HG02588 (cell line): ENCODE data around the gene SGPP1.
"Not testable (repeated sequence)": the region's sequence is repeated elsewhere in the genome, so short reads cannot be mapped to it uniquely, and the experiment has no call there.

Experiments used
- ATAC-seq: cut with Tn5 transposase; IDR thresholded peaks from one replicate; pipeline ENCODE4 v1.9.1; 2021; ENCODE audit warnings: mild to moderate bottlenecking, moderate library complexity; ENCODE audit not compliant: unreplicated experiment

The SGPP1 gene

GRCh38 chr14:63727231-63727735 lies 582 bp downstream of the SGPP1 start:
- ATAC-seq, result peak; percentile 31

- no peak for ATAC-seq
Observed at GRCh38 chr14:63726499-63726898, 1.4 kb downstream of the SGPP1 start.

GRCh38 chr14:63725786-63726460 lies 1.9 kb downstream of the SGPP1 start:
- no peak for ATAC-seq

DNA sequence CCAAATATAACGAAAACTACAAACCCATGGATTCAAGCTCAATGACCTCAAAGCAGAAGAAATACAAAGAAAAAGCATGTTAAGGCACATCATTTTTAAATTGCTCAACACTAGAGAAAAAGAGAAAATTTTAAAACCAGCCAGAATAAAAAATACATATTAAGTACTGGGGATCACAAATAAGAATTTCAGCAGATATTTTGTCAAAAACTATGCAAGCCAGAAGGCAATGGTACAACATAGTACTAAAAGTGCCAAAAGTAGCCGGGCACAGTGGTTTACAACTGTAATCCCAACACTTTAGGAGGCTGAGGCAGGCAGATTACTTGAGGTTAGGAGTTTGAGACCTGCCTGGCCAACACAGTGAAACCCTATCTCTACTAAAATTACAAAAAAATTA lies 10.2 kb downstream of the SGPP1 start:
- no peak for ATAC-seq

GRCh38 chr14:63715360-63715759 lies 12.5 kb downstream of the SGPP1 start:
- no peak for ATAC-seq

- ATAC-seq, result no peak
Observed at GRCh38 chr14:63713764-63714163, 14.1 kb downstream of the SGPP1 start.

- no peak for ATAC-seq
Observed at GRCh38 chr14:63713058-63713457, 14.8 kb downstream of the SGPP1 start.

DNA sequence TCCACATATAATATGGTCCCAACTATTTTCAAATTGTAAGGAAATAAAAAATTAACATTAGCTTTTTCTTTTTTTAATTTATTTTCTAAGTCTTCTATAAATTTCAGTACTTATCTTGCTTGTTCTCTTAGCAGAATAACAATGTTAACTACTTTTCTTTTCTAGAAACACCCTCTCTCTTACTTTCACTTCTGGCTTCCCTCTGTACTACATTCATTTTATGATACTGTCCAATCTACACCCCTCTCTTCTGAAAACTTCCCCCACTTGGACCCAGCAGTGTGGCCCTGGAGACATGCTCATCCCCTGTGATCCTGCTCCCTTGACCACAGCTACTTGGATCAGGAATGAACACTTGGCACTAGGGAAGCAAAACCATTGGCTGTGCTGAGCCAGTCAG lies 15.7 kb downstream of the SGPP1 start:
- ATAC-seq, result no peak

DNA sequence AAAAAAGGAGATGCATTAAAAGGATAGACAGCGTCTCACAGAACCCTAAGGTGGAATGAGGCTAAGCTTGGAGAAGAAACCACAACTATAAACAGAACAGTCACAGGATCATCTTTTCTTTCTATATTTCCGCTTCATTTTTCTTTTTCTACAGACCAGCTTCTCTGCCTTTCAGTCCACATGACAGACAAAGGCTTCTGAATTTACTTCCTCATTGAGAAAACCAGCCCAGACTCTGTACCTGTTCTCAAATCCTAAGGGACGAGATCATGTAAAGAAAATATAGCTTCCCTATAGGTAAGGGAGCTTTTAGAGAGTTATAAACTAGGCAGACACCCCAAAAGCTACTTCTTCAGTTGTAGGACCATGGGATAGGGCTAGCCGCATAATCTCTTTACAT lies 17.4 kb downstream of the SGPP1 start:
- no peak for ATAC-seq

GRCh38 chr14:63709589-63709988 lies 18.3 kb downstream of the SGPP1 start:
- no peak for ATAC-seq

DNA sequence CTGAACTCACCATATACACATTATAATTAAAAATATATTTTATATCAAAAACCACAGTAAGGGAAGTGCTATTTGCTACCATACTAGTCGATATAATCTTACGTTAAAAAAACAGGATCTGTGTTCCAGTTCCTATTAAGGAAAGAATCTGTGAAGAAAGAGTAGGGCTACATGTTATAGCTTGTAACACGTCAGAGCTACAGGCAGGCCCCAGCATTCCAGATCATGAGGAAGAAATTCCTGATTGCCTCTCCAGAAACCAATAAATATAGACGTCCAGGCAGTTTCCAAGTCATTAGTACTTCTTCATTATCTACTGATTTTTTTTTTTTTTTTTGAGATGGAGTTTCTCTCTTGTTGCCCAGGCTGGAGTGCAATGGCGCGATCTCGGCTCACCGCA lies 20.6 kb downstream of the SGPP1 start:
- no peak for ATAC-seq

GRCh38 chr14:63705561-63706070 lies 22.2 kb downstream of the SGPP1 start:
- peak; percentile 43 for ATAC-seq

- not testable (repeated sequence) for ATAC-seq
Observed at GRCh38 chr14:63702530-63702929, 25.3 kb downstream of the SGPP1 start.

- no peak for ATAC-seq
Observed at GRCh38 chr14:63701606-63702299, 26.1 kb downstream of the SGPP1 start.

DNA sequence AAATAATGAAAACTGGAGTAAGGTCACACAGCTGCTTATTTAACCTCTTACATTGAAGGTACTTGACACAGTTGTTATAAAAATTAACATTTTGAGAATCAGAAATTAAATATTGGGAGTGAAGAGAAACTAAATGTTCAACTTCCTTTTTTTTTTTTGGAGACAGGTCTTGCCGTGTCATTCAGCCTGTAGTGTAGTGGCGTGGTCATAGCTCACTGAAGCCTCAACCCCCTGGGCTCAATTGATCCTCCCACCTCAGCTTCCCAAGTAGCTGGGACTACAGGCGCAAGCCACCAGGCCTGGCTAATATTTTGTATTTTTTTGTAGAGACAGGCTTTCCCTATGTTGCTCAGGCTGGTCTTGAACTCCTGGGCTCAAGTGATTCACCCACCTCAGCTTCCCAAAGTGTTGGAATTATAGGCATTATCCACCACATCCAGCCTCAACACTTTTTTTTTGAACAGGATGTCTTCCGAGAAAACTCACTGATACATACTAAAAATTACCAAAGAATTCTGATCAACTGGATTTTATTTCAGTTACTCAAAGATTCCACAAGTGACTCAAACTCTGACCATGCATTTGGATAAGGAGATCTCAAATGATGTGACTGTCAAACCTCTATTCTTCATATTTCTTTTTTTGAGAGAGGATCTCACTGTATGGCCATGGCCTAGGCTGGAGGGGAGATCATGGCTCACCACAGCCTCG lies 35.4 kb downstream of the SGPP1 start:
- ATAC-seq, result no peak

DNA sequence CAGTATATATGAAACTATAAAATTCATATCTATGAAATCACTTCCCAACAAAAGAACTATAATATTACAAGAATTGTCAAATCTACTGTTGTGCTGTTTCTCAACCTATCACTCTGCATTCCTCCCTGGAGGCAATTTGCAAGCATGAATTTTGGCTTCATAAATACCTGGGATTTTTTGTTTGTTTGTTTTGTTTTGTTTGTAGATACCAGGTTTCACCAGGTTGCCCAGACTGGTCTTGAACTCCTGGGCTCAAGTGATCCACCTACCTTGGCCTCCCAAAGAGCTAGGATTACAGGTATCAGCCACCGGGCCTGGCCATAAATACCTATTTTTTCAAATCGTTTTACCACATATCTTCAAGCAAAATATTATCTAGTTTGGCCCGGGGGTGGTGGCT lies 38.7 kb downstream of the SGPP1 start:
- no peak for ATAC-seq

DNA sequence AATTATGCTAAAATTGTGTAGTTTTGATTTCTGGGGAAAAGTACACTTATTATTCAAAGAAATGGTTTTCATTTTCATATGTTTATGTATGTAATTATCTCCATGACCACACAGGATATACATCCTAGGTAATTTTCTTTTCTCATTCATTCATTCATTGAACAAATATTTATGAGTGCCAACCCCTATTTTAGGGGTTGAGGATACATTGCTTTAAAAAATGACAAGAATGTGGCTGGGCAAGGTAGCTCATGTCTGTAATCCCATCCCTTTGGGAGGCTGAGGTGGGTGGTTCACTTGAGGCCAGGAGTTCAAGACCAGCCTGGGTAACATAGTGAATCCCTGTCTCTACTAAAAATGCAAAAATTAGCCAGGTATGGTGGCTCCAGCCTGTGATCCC lies 40.9 kb downstream of the SGPP1 start:
- ATAC-seq, result no peak

GRCh38 chr14:63685401-63685800 lies 42.5 kb downstream of the SGPP1 start:
- no peak for ATAC-seq

- no peak for ATAC-seq
Observed at GRCh38 chr14:63682727-63683593, 44.9 kb downstream of the SGPP1 start.

- no peak for ATAC-seq
Observed at GRCh38 chr14:63678536-63678935, 49.3 kb downstream of the SGPP1 start.
